ENCODE results near the gene GATA5.

The GATA5 gene

DNA sequence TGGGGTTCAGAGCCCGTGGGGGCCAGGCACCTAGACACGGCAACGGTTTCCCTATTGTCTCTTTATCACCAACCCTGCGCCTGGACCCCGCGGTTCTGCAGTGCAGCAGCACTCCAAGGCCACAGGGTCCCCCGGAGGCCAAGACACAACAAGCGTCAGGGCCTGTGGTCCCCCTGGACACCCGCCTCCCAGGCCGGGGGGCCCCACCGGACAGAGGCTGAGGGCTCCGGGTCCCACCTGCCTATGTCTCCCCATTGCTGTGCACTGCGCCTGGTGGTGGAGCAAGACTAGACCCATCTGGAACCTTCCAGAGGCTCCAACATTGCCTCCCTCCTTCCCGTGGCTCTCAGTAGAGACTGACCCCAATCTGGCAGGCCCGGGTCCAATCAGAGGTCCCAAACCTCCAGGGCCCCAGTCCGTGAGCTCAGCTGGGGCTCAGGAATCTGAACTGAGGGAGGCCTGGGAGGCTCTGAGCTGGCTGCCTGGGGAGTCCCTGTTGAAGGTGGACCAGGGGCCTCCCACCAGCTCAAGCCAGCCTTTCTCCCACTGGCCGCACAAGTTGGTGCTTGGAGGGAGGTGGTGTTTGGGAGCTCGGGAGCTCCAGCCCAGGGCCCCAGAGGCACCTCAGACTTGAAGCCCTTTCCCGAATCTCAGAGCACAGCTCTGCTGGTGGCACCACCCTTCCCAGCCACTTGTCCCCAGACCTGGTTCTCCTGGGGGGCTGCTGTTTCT is 8.8 kb downstream of the GATA5 start:
- H3K36me3 ChIP-seq (replicated peaks) = no peaks in the 10 kb centered on the region
- H3K27me3 ChIP-seq (replicated peaks) = peaks cover 33% of the 10 kb centered on the region
- H3K27ac ChIP-seq = no peak overlapping the region
- H3K4me3 ChIP-seq (ENCODE audit: low read depth, low read length) = no peak overlapping the region
- DNase-seq = no peak
- in situ Hi-C loops (cut with HindIII; ENCODE audit: low pct_ligation_motif_present, low sequenced_read_pairs) = no loop called here
- TF ChIP-seq, protein P1, sequence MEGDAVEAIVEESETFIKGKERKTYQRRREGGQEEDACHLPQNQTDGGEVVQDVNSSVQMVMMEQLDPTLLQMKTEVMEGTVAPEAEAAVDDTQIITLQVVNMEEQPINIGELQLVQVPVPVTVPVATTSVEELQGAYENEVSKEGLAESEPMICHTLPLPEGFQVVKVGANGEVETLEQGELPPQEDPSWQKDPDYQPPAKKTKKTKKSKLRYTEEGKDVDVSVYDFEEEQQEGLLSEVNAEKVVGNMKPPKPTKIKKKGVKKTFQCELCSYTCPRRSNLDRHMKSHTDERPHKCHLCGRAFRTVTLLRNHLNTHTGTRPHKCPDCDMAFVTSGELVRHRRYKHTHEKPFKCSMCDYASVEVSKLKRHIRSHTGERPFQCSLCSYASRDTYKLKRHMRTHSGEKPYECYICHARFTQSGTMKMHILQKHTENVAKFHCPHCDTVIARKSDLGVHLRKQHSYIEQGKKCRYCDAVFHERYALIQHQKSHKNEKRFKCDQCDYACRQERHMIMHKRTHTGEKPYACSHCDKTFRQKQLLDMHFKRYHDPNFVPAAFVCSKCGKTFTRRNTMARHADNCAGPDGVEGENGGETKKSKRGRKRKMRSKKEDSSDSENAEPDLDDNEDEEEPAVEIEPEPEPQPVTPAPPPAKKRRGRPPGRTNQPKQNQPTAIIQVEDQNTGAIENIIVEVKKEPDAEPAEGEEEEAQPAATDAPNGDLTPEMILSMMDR (IDR thresholded peaks at IDR 0.05; ENCODE audit: low read depth, low read length, missing control alignments) = no peak

DNA sequence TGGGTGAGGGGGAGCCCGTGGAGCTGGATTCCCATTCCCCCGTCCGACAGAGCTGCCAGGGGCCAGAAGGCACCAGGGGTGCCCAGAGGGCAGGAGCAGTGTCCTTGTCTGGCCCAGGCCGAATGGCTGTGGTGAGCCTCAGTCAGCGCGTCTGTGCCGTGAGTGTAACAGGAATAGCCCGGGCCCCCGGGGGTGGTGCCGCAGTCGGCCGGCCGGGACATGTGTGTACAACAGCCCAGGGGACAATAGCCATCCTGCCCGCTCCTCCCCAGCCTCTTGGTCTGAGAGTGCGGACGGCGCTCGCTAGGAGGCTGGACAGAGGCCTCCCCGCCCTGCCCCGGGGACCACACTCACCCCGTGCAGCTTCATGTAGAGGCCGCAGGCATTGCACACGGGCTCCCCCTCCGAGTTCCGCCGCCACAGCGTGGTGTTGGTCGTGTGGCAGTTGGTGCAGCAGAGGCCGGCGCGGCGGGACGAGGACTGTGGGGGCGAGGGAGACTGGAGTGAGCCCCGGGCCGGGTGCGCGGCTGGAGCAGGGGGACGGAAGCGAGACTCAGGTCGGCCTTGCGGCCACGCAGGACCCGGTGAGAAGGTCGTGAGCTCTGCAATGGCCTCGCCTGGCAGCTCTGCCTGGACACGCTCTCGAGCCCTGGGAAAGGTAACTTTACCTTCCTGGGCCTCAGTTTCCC is 9.6 kb downstream of the GATA5 start:
- in situ Hi-C loops (cut with HindIII; ENCODE audit: low pct_ligation_motif_present, low sequenced_read_pairs) = no loop called here
- DNase-seq = no peak
- Histone ChIP-seq H3K4me3 (ENCODE audit: low read depth, low read length) (no peak overlapping the region), H3K27ac (no peak overlapping the region), H3K36me3 (replicated peaks) (no peaks in the 10 kb centered on the region), H3K27me3 (replicated peaks) (peaks cover 29% of the 10 kb centered on the region)
- TF ChIP-seq, protein P1 (IDR thresholded peaks at IDR 0.05; ENCODE audit: low read depth, low read length, missing control alignments) = no peak

- TF ChIP-seq, protein P1 (IDR thresholded peaks at IDR 0.05; ENCODE audit: low read depth, low read length, missing control alignments) = no peak
- no peaks in the 10 kb centered on the region for H3K36me3 ChIP-seq (replicated peaks)
Measured at GRCh38 chr20:62464990-62465389, 10.8 kb downstream of the GATA5 start.

DNA sequence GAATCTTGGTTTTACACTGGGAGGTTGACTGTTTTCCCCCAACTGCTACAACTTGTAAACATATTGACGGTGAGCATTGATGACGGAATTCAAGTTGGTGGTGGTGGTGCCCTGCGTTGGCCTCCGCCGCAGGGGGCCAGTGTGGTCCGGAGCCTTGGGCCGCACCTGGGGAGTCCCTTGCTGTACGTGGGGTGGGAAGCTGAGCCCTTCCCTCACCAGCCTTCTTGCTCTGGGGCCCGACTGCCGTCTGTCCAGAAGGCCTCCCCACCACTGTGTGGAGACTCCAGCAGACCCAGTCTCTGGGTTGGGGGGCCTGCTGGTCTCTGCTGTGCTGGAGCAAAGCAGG is 11.4 kb downstream of the GATA5 start:
- TF ChIP-seq, protein P1 (IDR thresholded peaks at IDR 0.05; ENCODE audit: low read depth, low read length, missing control alignments) = no peak
- Histone ChIP-seq H3K27me3 (replicated peaks) (peaks cover 13% of the 10 kb centered on the region), H3K27ac (no peak overlapping the region), H3K4me3 (ENCODE audit: low read depth, low read length) (no peak overlapping the region), H3K36me3 (replicated peaks) (no peaks in the 10 kb centered on the region)
- in situ Hi-C loops (cut with HindIII; ENCODE audit: low pct_ligation_motif_present, low sequenced_read_pairs) = no loop called here
- DNase-seq = no peak

More at GRCh38 chr20:62464990-62465389, 10.8 kb downstream of the GATA5 start:
- Histone ChIP-seq H3K27me3 (replicated peaks) (peaks cover 19% of the 10 kb centered on the region), H3K4me3 (ENCODE audit: low read depth, low read length) (no peak overlapping the region), H3K27ac (no peak overlapping the region)
- in situ Hi-C loops (cut with HindIII; ENCODE audit: low pct_ligation_motif_present, low sequenced_read_pairs) = no loop called here
- DNase-seq = no peak

- Histone ChIP-seq H3K27me3 (replicated peaks) (peaks cover 7% of the 10 kb centered on the region), H3K36me3 (replicated peaks) (no peaks in the 10 kb centered on the region), H3K4me3 (ENCODE audit: low read depth, low read length) (no peak overlapping the region), H3K27ac (no peak overlapping the region)
- in situ Hi-C loops (cut with HindIII; ENCODE audit: low pct_ligation_motif_present, low sequenced_read_pairs) = no loop called here
- DNase-seq = no peak
- TF ChIP-seq, protein P1 (IDR thresholded peaks at IDR 0.05; ENCODE audit: low read depth, low read length, missing control alignments) = no peak
Measured at GRCh38 chr20:62463651-62464424, 12.0 kb downstream of the GATA5 start.
